Upper lobe of left lung (tissue), 4 donors: ENCODE measurements around the gene PJA1.

Experiments
- CTCF ChIP-seq, 6 experiments: fragments of 450-650 bp in 4 of 6; fragments of 200-600 bp in 2 of 6; sonication (generic) in 2 of 6; IDR thresholded peaks; one replicate each; pipeline ENCODE4 v1.5.1; 2016 to 2019; ENCODE audit warnings: antibody characterized with exemption in 6 of 6
- EP300 ChIP-seq, 4 donors: sonication (generic); formaldehyde crosslinking; IDR thresholded peaks; one replicate each; pipeline ENCODE4 v1.5.1; 2017; ENCODE audit warnings: antibody characterized with exemption in 4 of 4, control low read depth in 2 of 4
- POLR2A ChIP-seq, 4 donors: fragments of 450-650 bp; IDR thresholded peaks; one replicate each; pipeline ENCODE4 v1.5.1; 2016 to 2017; ENCODE audit warnings: antibody characterized with exemption in 4 of 4, mild to moderate bottlenecking in 2 of 4
- POLR2AphosphoS5 ChIP-seq, 2 donors: sonication (generic); formaldehyde crosslinking; IDR thresholded peaks; one replicate each; pipeline ENCODE4 v1.5.1; 2017; ENCODE audit warnings: antibody characterized with exemption in 2 of 2

DNA sequence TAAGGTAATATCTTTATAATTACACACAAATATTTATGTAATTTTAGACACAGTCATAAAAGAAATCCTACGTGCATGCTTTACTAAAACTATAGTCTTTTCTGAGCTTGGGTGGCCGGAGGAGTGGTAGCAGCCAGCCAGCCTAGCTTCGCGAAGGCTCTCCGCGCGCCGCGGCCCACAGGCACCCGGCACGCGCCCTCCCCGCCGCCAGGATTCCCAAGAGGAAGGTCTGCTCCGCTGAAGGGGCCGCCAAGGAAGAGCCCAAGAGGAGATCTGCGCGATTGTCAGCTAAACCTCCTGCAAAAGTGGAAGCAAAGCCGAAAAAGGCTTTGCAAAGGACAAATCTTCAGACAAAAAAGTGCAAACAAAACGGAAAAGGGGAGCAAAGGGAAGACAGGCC, 8.7 kb upstream of the PJA1 start:
- TF ChIP-seq CTCF (IDR thresholded peaks at IDR 0.05) (no peak), POLR2A (IDR thresholded peaks at IDR 0.05) (no peak), POLR2AphosphoS5 (IDR thresholded peaks at IDR 0.05) (no peak), EP300 (IDR thresholded peaks at IDR 0.05) (no peak)
